Lung (tissue), 12 donors: ENCODE data around the gene KIF5C. TPM values are rescaled to one million over a fixed set of nuclear protein-coding genes. Genes with fewer than 3 reads are reported as not detected.

ENCODE experiments used
- ATAC-seq: fragments of 200-7000 bp; cut with Tn5 transposase; one replicate; pipeline ENCODE4 v1.9.1; 2020; ENCODE audit warnings: moderate number of reproducible peaks; ENCODE audit not compliant: insufficient read depth, low FRiP score
- DNase-seq, 3 donors: peaks; one replicate each; pipeline ENCODE4 v3.0.0-alpha.2; 2013 to 2017
- H3K27ac ChIP-seq, 2 donors: one replicate each; pipeline ENCODE4 v1.5.1; 2013; ENCODE audit warnings: mild to moderate bottlenecking in 2 of 2, moderate library complexity in 2 of 2, control low read depth in 1 of 2, inconsistent platforms in 1 of 2, low read depth in 1 of 2, low read length in 1 of 2
- H3K27me3 ChIP-seq, 3 donors: one replicate each; pipeline ENCODE4 v1.5.1; 2013; ENCODE audit warnings: low read length in 2 of 3; ENCODE audit not compliant: control insufficient read depth in 3 of 3, insufficient read depth in 3 of 3
- H3K36me3 ChIP-seq, 4 donors: one replicate each; pipeline ENCODE4 v1.5.1; 2013; ENCODE audit warnings: low read length in 4 of 4, mild to moderate bottlenecking in 1 of 4, moderate library complexity in 1 of 4; ENCODE audit not compliant: control insufficient read depth in 4 of 4, insufficient read depth in 4 of 4
- H3K4me1 ChIP-seq, 5 donors: one replicate each; pipeline ENCODE4 v1.5.1; 2013; ENCODE audit warnings: low read length in 5 of 5, mild to moderate bottlenecking in 2 of 5, moderate library complexity in 1 of 5; ENCODE audit not compliant: control insufficient read depth in 5 of 5, insufficient read depth in 5 of 5
- H3K4me3 ChIP-seq: one replicate; pipeline ENCODE4 v1.5.1; 2013; ENCODE audit warnings: mild to moderate bottlenecking, control low read depth, moderate library complexity
- H3K9ac ChIP-seq, 2 donors: one replicate each; pipeline ENCODE4 v1.5.1; 2013; ENCODE audit warnings: low read length in 2 of 2, control low read depth in 1 of 2; ENCODE audit not compliant: insufficient read depth in 1 of 2
- H3K9me3 ChIP-seq, 4 donors: one replicate each; pipeline ENCODE4 v1.5.1; 2013; ENCODE audit warnings: low read length in 3 of 4, mild to moderate bottlenecking in 1 of 4, moderate library complexity in 1 of 4; ENCODE audit not compliant: control insufficient read depth in 4 of 4, insufficient read depth in 3 of 4
- CTCF ChIP-seq: IDR thresholded peaks from 2 replicates; pipeline ENCODE4 v1.5.1; 2012; ENCODE audit warnings: mild to moderate bottlenecking; ENCODE audit errors: control extremely low read depth, extremely low read depth
- WGBS, 2 donors: extraction: QIAGEN DNeasy Blood & Tissue Kit; methylation state at CpG; one replicate each; pipeline ENCODE4 v1.1.7; 2013; 5-methylcytosine and 5-hydroxymethylcytosine counted together
- polyA plus RNA-seq, 2 donors: library from polyadenylated mRNA; stranded (reverse); fragments of 200-250 nt; gene quantifications; one replicate each; pipeline ENCODE4 v1.2.1, GENCODE V29; 2013
- total RNA-seq, 2 donors: library from RNA; depleted of rRNA in 1 of 2; stranded (reverse); fragments of >200 nt in 1 of 2; gene quantifications; one replicate each; pipeline ENCODE4 v1.2.1, GENCODE V29; 2014 to 2021
- donor health status: control.
- donor health status: control.
- donor health status: Bipolar disorder and iron deficiency.
- donor health status: healthy.
- donor health status: DM: yes; HTN: yes; CAD: no.

Gene KIF5C
- total and polyA plus RNA-seq, 4 donors = 0.22 to 1.4 (median 0.49) TPM

GRCh38 chr2:148909114-148909513 lies 34.1 kb downstream of the KIF5C start:
- Histone ChIP-seq H3K9me3 (peaks cover 0 to 5% (median 1%) of the 10 kb centered on the region in 4 donors), H3K27me3 (no peaks in the 10 kb centered on the region), H3K27ac (no peak overlapping the region), H3K4me3 (no peak overlapping the region), H3K9ac (no peak overlapping the region), H3K4me1 (no peaks in the 10 kb centered on the region), H3K36me3 (no peaks in the 10 kb centered on the region)
- DNase-seq (peak in 2 of 3 donors; percentile 13 to 23), ATAC-seq (no peak)
- TF ChIP-seq CTCF = no peak
- WGBS, 2 donors = 66 to 74% methylated on average over 8 of the region's 8 CpGs

DNA sequence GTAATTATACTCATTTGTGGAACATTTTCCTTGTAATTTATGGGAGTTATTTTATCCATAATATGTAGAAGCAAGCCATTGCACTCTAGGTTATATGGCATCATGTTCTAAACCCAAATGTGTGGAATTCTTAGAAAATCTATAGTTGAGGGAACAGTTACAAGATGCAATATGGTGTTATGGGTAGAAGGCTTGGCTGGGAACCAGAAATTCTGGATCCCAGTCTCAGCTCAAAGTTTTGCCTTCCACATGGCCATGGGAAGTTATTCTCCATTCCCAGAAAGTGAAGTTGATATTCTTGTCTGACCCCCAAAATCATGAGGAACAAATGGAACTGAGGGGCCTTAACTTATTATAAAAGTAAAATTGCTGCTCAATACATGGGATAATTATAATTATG lies 38.0 kb downstream of the KIF5C start:
- H3K27ac ChIP-seq = no peak overlapping the region
- H3K4me3 ChIP-seq = no peak overlapping the region
- no peak for TF ChIP-seq CTCF
- no peaks in the 10 kb centered on the region for H3K4me1 ChIP-seq
- H3K27me3 ChIP-seq = no peaks in the 10 kb centered on the region
- no peak overlapping the region for H3K9ac ChIP-seq
- DNase-seq = no peak
- ATAC-seq = no peak
- H3K9me3 ChIP-seq = peaks cover 0 to 2% (median 0%) of the 10 kb centered on the region in 4 donors
- no peaks in the 10 kb centered on the region for H3K36me3 ChIP-seq

- no peak overlapping the region for H3K9ac ChIP-seq
- no peaks in the 10 kb centered on the region for H3K27me3 ChIP-seq
- DNase-seq (no peak), ATAC-seq (no peak)
- WGBS, 2 donors = 96 to 98% methylated on average over 8 of the region's 8 CpGs
- TF ChIP-seq CTCF = no peak
- no peaks in the 10 kb centered on the region for H3K4me1 ChIP-seq
- no peak overlapping the region for H3K27ac ChIP-seq
- H3K36me3 ChIP-seq = no peaks in the 10 kb centered on the region
- peaks cover 0 to 4% (median 2%) of the 10 kb centered on the region in 4 donors for H3K9me3 ChIP-seq
- H3K4me3 ChIP-seq = no peak overlapping the region
Measured at GRCh38 chr2:148913492-148913891, 38.5 kb downstream of the KIF5C start.

DNA sequence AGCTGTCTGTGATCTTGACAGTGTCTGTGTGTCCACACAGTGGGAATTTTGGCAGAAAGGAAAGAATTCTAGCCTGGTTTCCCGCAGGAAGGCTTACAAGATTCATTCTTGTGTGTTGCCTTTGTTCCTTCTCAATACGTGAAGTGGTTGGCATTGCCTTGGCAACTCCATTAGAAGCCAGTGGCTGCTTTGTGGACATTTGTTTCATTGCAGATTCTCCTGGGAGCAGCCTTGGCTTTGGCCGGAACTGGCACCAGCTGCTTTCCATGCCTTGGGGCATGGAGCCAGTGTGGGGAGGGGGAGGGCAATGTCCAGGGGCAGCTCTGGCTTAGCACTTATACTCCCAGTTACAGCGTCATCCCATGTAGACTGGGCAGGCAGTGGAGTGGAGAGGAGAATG lies 39.4 kb downstream of the KIF5C start:
- Histone ChIP-seq H3K4me3 (no peak overlapping the region), H3K4me1 (no peaks in the 10 kb centered on the region), H3K27ac (no peak overlapping the region), H3K9me3 (peaks cover 0 to 8% (median 7%) of the 10 kb centered on the region in 4 donors), H3K27me3 (no peaks in the 10 kb centered on the region), H3K36me3 (no peaks in the 10 kb centered on the region), H3K9ac (no peak overlapping the region)
- no peak for TF ChIP-seq CTCF
- DNase-seq = peak in 2 of 3 donors; percentile 17 to 21
- 90 to 91% methylated on average over 4 of the region's 4 CpGs for WGBS, 2 donors
- ATAC-seq = no peak
